Right kidney (tissue), 1 donor: ENCODE data around the gene SYT15.
"Not testable (repeated sequence)": the region's sequence is repeated elsewhere in the genome, so short reads cannot be mapped to it uniquely, and the experiment has no call there.

Experiments
- DNase-seq: peaks from one replicate; pipeline ENCODE4 v3.0.0-alpha.2; 2016

Gene SYT15

DNA sequence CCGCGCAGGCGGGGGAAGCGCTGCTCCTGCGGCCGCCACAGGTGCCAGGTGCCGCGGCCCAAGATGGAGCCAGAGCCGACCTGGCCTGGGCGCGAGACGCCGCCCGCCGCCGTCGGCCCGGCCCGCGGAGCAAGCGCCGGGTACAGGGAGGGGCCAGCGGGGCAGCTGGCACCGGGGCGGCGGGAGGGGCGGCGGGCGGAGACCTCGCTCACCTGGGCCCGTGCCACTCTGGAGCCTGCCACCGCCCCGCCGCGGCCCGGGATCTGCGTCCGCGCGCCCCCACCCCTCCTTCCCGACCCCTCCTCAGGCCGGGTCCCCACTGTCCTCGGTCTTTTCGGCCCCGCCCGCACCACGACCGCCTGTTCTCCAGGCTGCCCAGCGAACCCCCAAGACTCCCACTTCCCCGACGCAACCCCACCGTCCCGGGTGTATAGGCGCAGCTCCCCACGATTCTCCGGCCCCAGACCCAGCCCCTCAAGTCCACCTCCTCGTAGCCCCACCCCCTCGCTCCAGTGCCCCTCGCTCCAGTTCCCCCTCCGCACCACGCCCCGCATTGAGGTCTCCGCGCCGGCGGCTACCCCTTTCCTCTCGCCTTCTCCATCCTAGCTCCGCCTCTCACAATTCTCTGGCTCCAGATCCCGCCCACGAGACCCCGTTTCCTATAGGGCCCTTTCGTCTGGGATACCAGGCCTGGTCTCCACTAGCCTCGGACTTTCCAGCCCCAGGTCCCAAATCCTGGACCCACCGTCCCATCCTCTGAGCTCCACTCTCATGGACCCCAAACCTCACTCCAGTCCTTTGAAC lies 22.2 kb upstream of the SYT15 start, which contains the start of gene GPRIN2:
Gene GPRIN2, minus strand, starts transcription at position 144 of the 804 bp plus-strand sequence. CDS start 5,922 bp downstream, outside the sequence.
- peak; percentile 40 for DNase-seq

GRCh38 chr10:46557319-46558121 lies 21.4 kb upstream of the SYT15 start:
- DNase-seq, result no peak

DNA sequence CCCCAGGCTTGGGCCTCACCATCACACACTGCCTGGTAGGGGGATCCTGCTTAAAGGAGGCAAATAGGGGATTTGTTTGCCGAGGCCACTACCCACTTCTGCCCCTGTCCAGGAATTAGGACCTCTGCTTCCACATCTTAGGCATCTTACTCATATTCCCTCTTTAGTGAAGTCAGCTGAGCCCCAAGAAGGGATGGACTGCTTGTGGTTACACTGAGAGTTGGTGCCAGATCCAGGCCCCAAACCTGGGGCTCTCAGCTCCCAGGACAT lies 20.9 kb upstream of the SYT15 start:
- no peak for DNase-seq

DNA sequence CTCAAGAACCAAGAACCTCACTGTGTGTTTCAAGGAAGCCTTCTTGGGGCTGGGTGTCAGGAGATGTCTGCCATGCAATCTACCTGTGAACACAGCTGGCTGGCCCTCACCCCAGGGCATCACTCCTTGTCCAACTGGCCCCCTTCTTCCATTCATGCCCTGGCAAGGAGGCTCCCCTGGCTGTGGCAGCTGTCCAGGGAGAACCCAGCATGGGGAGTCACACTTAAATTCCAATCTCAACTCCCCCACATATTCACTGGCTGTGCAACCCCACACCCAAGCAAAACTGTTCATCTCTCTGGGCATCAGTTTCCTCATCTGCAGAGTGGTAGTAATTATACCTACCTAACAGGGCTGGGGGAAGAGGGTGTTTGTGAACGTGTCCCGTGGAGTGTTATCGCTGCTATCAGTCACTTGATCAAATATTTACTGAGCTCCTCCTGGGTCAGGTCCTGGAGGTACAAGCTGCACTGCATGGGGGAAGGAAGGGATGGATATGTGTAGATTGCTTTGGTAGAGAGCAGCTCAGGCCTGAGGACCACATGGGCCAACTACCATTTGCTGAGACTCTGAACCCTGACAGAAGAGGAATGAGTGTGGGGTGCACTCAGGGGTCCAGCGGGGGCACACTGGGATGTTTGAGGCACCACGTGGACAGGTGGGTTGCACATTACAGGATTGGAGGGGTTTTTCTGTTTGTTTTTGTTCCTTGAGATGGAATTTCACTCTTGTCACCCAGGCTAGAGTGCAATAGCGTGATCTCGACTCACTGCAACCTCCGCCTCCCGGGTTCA lies 20.3 kb upstream of the SYT15 start:
- no peak for DNase-seq

DNA sequence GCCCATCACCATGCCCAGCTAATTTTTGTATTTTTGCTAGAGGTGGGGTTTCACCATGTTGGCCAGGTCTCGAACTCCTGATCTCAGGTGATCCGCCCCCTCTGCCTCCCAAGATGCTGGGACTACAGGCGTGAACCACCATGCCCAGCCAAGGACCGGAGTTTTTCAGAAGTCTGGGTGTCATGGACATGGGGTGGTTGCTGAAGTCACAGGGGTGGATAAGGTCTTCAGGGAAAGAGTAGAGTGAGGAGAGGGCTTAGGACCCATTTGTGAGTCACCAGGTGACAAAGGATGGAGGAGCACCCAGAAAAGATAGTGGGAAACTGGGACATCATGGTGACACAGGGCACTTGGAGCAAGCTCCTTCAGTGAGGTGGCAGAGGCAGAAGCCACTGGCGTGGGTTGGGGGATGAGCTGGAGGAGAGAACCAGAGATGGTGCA lies 19.7 kb upstream of the SYT15 start:
- DNase-seq, result no peak

DNA sequence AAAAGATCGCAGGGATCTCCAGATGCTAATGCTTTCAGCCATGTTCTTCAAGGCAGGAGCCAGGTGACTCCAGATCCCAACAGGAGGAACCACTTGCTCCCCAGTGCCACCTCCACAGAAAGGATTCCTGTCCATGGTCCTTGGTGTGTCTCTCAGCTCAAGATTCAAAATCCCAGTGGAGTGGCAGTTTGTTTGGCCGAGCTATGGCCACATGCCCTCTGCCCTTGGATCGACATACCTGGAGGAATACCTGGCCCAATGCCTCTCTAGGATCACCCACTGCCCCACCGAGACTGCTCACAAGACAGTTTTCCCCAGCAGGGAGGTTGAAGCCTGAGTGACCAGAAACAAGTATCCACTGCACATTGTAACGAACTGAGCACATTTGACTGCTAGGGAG lies 18.5 kb upstream of the SYT15 start:
- DNase-seq, result no peak

- DNase-seq, result no peak
These were observed 18.0 kb upstream of the SYT15 start for GRCh38 chr10:46560952-46561351.

GRCh38 chr10:46565591-46566332 lies 13.2 kb upstream of the SYT15 start:
- DNase-seq, result peak; percentile 72

DNA sequence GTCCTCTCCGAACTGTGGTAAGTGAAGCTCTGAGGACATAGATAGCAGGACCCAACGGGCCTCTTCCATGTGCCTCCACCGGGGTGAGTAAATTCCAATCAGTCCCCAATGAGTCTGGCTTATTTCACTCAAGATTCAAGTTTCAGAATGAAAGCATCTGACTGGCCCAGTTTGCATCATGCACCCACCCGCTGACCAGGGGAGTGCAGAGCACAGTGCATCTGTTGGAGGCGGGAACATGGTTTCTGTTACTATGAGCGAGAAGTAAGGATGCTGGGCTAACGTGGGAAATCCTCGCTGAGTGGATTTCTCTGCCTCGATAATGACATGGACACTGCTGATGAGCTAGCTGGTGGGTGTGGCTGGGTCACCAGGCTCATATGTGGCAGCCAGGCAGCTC lies 11.8 kb upstream of the SYT15 start:
- not testable (repeated sequence) for DNase-seq

DNA sequence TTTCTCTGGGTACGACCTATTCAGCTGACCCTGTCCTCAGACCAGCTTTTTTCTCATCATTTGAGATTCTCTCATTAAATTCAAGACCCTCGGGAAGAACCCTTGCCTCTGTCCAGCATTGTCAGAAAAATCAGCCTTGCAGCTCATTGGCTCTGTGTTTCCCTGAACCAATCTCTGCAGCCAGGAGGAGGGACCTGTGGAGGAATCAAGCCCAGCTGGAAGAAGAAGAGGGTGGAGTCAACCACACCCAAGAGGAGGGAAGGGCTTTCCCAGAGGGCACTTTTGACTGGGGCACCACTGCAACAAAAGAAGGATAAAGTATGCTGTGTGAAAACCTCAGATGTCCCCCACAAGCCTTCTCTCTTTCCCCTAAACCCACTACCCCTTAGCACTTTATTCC lies 8.3 kb upstream of the SYT15 start:
- not testable (repeated sequence) for DNase-seq

- not testable (repeated sequence) for DNase-seq
These were observed 6.2 kb upstream of the SYT15 start for GRCh38 chr10:46572765-46573164.

DNA sequence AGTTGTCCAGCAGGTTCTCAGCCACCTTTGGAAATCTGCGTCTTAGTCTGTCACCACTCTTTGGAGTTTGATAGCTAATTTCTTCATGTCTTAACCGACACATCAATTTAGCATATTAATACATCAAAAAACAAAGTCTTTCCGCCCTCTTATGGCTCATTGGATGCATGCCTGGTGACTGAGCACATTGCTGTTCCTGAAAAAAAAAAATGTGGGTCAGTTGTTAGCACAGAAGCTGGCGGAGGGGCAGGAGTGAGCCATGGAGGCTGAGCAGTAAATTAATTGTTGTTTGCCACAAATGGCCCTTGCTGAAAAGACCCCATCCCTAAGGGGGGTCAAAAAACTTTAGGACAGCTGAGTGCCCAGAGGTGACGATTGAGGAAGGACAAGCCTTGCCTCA lies 5.6 kb upstream of the SYT15 start:
- DNase-seq, result peak; percentile 2

- DNase-seq, result not testable (repeated sequence)
These were observed 5.0 kb upstream of the SYT15 start for GRCh38 chr10:46573884-46574283.

DNA sequence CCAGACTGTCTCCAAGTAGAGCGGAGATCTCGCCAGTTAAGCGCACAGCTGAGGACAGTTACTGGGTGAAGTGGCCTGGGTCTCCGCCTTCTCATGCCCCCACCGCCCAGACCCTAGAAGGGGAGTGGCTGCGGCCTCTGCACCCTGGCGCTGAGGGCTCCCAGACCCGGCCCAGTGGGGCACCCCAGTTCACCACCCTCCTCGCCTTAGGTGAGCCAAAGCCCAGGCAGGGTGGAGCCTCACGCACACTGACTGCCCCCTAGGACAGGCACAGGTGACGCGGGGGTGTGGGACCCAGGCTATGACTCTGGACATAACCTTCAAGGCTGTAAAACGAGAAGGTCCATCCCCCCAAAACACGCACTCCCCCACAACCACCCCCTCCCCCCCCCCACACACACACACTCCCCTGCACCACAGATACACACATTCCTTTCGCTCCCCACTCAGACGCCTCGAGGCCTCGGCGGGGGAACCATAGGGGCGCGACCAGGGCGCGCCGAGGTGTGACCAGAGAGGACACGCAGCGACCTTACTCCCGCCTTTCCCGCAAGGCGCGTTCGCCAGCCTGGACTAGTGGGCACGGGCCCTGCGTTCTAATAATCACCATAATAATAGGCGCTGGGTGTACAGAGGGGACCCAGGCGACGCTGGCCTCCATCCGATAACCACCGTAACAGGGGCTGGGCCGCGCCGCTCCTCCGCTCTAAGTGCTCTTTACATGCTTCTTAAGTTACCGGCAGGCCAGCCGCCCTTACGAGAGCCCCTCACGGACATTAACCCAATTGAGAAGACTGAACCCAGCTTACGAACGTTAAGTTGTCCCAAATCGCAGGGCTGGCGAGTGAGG lies 1.1 kb upstream of the SYT15 start:
- peak; percentile 40 for DNase-seq

GRCh38 chr10:46579378-46579777 lies 450 bp downstream of the SYT15 start:
- DNase-seq, result not testable (repeated sequence)

DNA sequence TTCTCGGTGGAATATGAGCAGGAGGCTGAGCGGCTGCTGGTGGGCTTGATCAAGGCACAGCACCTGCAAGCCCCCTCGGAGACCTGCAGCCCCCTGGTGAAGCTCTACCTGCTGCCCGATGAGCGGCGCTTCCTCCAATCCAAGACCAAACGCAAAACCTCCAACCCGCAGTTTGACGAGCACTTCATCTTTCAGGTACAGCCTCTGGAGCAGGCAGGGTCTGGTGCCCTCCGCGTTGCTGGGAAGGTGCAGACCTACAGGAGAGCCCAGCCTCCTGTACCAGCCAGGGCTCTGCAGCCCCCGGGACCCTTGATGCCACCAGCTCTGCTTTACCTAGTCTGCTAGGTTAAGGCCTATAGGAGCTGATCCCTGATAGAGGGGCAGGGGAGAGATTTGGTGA lies 3.1 kb downstream of the SYT15 start:
- DNase-seq, result not testable (repeated sequence)

GRCh38 chr10:46582568-46582967 lies 3.6 kb downstream of the SYT15 start:
- not testable (repeated sequence) for DNase-seq

DNA sequence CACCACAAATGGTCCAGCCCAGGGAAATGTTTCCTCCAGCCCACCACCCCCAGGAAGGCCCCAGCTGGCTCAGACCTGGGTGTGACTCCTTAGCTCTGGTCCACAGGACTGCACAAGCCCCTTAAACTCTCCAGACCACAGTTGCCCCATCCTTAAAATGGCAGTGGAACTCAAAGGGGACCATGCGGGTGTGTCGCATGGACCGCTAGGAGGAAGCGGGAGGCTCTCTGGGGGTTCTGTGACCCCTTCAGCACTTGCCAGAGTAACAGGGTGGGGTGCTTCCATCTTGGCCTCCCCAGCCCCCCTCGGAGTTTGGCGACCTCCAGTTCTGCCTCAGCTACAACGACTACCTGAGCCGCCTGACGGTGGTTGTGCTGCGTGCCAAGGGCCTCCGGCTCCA lies 5.3 kb downstream of the SYT15 start:
- DNase-seq, result not testable (repeated sequence)

DNA sequence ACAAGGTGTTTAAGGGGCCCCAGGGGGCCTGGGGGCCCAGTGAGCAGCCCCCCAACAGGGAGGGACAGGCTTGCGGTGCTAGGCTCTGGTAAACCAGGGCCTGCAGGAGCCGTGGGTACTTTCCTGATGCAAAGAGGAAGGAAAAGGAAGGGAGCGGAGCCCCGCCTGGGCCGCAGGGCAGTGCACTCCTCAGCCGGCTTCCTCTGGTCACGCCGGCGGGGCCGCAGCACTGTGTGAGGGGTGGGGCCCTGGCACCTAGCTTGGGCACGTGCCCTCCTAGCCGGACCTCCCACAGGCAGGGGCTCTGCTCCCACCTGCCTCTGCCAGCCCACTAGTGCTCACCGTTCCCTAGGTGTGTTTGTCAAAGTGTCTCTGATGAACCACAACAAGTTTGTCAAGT lies 6.3 kb downstream of the SYT15 start:
- not testable (repeated sequence) for DNase-seq

GRCh38 chr10:46587546-46587945 lies 8.6 kb downstream of the SYT15 start:
- DNase-seq, result not testable (repeated sequence)

GRCh38 chr10:46588221-46588620 lies 9.3 kb downstream of the SYT15 start:
- not testable (repeated sequence) for DNase-seq
